Peyer's patch (tissue), 4 donors: ENCODE data around the gene CSGALNACT2.

Experiments used
- CTCF ChIP-seq, 6 experiments: fragments of 450-650 bp in 4 of 6; fragments of 200-600 bp in 2 of 6; sonication (generic) in 1 of 6; IDR thresholded peaks; one replicate each; pipeline ENCODE4 v1.5.1; 2017 to 2019; ENCODE audit warnings: antibody characterized with exemption in 6 of 6, mild to moderate bottlenecking in 3 of 6, moderate library complexity in 1 of 6
- POLR2A ChIP-seq, 2 donors: fragments of 450-650 bp; IDR thresholded peaks; one replicate each; pipeline ENCODE4 v1.5.1; 2017; ENCODE audit warnings: antibody characterized with exemption in 2 of 2, mild to moderate bottlenecking in 2 of 2, moderate library complexity in 2 of 2

- TF ChIP-seq POLR2A (IDR thresholded peaks at IDR 0.05) (no peak), CTCF (IDR thresholded peaks at IDR 0.05) (no peak)
Observed at GRCh38 chr10:43231523-43232078, 93.4 kb downstream of the CSGALNACT2 start.
